ENCODE data around the gene CPXM2.
"Not testable (repeated sequence)": the region's sequence is repeated elsewhere in the genome, so short reads cannot be mapped to it uniquely, and the experiment has no call there.

The CPXM2 gene

GRCh38 chr10:123742751-123743440, 148.7 kb downstream of the CPXM2 start:
- no peak for DNase-seq (ENCODE audit: low read depth)

GRCh38 chr10:123741711-123742110, 149.9 kb downstream of the CPXM2 start:
- DNase-seq (ENCODE audit: low read depth), result no peak

- no peak for DNase-seq (ENCODE audit: low read depth)
Observed at GRCh38 chr10:123741146-123741545, 150.5 kb downstream of the CPXM2 start.

DNA sequence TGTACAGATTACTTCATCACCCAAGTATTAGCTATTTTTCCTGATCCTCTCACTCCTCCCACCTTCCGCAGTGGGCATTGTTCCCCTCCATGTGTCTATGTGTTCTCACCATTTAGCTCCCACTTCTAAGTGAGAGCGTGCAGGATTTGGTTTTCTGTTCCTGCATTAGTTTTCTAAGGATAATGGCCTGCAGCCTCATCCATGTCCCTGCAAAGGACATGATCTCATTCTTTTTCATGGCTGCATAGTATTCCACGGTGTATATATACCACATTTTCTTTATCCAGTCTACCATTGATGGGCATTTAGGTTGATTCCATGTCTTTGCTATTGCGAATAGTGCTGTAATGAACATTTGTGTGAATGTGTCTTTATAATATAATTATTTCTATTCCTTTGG, 154.7 kb downstream of the CPXM2 start:
- not testable (repeated sequence) for DNase-seq (ENCODE audit: low read depth)

DNA sequence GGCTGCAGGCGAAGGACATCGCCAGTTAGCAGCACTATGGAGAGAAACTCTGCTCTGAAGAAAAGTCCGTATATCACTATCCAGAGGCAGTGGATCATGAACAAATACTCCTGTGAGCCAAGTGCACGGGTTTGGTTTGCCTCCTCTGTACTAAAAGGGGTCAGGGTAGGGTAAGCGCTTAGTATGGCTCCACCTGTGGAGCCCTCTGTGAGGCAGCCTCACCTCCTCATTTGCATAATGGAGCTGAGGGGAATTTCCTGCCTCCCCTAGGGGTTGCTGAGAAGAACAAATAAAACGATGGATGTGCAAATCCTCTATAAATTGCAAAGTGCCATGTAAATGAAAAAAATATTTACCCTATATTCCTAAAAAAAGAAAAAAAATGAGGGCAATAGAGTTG, 162.1 kb downstream of the CPXM2 start:
- no peak for DNase-seq (ENCODE audit: low read depth)

DNA sequence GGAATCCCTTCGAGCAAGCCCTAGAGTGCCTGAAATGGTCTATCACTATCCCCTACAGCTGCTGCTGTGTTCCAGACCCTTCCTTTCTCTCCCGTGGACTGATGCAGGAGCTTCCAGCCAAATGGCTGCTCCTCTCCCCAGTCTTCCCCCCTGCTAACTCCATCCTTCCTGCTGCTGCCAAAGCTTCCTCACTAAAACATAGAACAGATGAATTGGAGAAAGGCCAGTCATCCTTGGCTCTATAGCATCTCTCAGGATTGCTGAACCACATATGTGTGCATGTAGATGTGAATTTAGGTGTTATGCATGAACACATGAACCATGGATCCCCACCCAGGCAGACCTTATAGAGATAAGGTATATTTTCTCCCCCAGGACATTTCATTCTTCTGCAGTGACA, 164.8 kb downstream of the CPXM2 start:
- DNase-seq (ENCODE audit: low read depth), result no peak

DNA sequence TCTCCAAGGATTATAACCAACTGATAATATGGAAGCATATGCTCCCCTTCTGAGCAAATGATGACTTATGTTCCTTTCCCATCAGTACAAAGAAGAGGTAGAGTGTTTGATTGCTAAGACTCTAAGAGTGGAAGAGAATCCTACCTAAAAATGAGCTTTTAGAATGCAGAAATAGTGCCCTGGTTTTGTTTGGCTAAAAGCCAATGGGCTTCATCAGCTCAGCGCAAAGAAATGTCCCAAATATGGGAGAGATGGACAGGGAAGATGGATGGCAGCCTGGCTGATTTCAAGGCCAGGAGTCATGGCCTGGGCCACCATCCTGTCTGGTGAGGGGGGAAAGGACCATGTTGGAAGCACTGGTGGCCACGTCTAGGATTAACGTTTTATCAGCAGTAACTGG, 165.2 kb downstream of the CPXM2 start:
- DNase-seq (ENCODE audit: low read depth), result no peak

GRCh38 chr10:123724747-123725146, 166.9 kb downstream of the CPXM2 start:
- DNase-seq (ENCODE audit: low read depth), result no peak

GRCh38 chr10:123722351-123722750, 169.3 kb downstream of the CPXM2 start:
- no peak for DNase-seq (ENCODE audit: low read depth)

DNA sequence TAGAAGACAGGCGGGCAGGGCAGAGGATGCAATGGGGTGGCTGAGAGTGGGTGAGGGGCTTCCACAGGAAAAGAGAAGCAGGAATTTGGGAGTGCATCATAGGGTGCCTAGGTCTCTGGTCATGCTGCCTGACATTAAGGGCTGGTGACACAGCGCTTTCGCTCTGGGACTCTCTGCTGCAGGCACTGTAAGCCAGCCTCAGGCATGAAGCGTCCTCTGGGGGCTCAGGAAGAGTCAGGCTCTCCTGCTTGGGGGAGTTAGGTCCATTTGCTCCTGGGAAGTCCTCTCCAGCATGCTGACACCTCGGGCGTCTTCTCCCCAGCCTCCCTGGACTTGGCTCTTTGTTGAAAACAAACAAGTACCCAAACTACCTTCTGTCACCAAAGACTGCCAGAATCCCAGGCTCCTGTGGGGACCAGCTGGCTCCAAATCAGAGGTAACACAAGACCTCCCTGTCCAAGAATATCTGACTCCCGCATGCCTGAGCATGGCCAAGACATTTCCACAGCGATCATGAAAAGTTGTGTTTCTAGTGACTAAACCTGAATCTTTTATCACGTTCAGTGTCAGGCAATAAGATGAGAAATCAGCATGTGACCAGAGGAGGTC, 170.1 kb downstream of the CPXM2 start:
- DNase-seq (ENCODE audit: low read depth), result no peak

DNA sequence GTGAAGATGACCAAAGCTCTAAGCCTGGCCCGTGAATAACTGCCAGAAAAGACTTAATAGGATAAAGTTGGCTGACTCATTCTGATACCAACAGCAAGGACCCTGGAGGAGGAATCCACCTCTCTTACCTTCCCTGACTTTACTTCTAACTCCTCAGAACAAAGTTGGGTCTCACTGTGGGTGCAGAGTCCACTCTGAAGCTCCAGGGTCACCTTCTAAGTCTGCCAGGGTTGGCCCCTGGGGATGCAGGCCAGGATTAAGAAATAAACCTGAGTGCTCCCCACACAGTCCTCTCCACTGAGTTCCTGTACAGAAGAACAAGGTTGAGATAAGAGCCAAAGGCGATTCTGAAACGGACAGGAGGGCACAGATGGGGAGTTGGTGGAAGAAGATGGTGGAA, 171.1 kb downstream of the CPXM2 start:
- DNase-seq (ENCODE audit: low read depth), result no peak

GRCh38 chr10:123718544-123719060, 173.0 kb downstream of the CPXM2 start:
- no peak for DNase-seq (ENCODE audit: low read depth)

DNA sequence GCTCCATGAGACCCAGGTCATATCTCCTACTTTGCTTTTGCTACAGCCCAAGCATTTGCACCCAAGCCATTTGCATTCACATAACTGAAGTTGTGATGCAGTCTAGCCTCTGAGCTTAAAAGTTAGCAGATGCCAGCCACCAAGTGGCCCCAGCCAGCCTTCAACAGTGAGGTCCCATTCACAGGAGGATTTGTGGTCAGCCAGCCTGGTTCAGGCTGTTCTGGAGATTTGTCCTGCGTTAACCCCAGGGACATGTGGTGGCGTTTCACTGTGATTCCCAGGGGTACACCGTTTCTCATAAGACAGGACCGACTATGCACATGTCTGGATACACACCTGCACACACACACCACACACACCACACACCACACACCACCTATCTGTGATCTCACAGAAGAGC, 174.3 kb downstream of the CPXM2 start:
- DNase-seq (ENCODE audit: low read depth), result no peak

- DNase-seq (ENCODE audit: low read depth), result no peak
Observed at GRCh38 chr10:123715546-123715945, 176.1 kb downstream of the CPXM2 start.

DNA sequence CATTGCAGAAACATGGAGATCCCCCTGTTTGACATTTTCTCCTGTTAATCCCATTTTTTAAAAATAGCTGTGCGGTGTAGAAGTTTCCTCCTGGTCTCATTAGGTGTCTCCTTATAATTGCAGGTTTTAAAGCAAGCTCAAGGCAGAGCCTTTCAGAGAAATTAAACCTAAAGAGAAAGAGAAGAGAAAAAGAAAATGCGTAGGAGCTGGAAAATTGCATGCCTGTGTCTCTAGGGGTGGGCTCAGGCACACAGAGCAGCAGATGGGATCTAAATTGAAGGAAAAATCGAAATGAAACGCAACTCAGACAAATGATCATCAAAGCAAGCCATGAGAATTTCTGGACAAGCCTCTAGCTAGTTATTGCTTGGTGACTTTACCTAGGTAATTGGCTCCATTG, 185.4 kb downstream of the CPXM2 start:
- DNase-seq (ENCODE audit: low read depth), result no peak

- no peak for DNase-seq (ENCODE audit: low read depth)
Observed at GRCh38 chr10:123704812-123705211, 186.8 kb downstream of the CPXM2 start.

DNA sequence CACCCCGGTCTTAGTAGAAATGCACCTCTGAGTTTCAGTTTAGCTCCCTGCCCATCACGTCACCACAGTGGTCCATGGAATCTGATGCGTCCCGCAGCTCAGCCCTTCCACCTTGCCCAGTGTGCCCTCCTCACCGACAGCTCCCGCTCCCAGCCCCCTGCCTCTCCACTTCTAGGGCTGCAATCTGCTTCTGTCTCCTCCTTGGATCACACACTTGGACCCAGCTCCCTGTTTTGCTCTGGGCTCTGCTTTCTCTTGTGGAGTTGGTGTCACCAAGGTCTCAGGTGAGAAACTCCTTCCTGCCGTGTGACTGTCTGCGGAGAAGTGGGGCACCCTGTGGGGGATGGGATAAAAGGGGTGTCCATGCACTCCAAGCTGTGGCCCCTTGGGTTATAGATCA, 187.5 kb downstream of the CPXM2 start:
- no peak for DNase-seq (ENCODE audit: low read depth)

- no peak for DNase-seq (ENCODE audit: low read depth)
Observed at GRCh38 chr10:123703195-123703790, 188.3 kb downstream of the CPXM2 start.
